ENCODE data around the gene SEMA3D. TPM values are rescaled to one million over a fixed set of nuclear protein-coding genes. Genes with fewer than 3 reads are reported as not detected.

Gene SEMA3D
- total RNA-seq, 1 donor from 2014 or later, result 4.5 TPM

- intact Hi-C loops (cut with DNase I), result no loop called here
- Histone ChIP-seq H3K9me3 (no peaks in the 10 kb centered on the region), H3K27ac (no peak overlapping the region), H3K4me1 (no peaks in the 10 kb centered on the region), H3K4me3 (no peak overlapping the region), H3K27me3 (no peaks in the 10 kb centered on the region), H3K36me3 (no peaks in the 10 kb centered on the region)
- DNase-seq (ENCODE audit: low spot score in 2 of 2), result no peak
- no peak for TF ChIP-seq CTCF (IDR thresholded peaks at IDR 0.05)
Measured at GRCh38 chr7:85081392-85081791, 105.5 kb downstream of the SEMA3D start.

GRCh38 chr7:85079434-85079833 is 107.4 kb downstream of the SEMA3D start:
- no peaks in the 10 kb centered on the region for H3K36me3 ChIP-seq
- no peaks in the 10 kb centered on the region for H3K9me3 ChIP-seq
- no peak overlapping the region for H3K4me3 ChIP-seq
- H3K4me1 ChIP-seq, result no peaks in the 10 kb centered on the region
- TF ChIP-seq CTCF (IDR thresholded peaks at IDR 0.05), result no peak
- no peak overlapping the region for H3K27ac ChIP-seq
- no peak for DNase-seq (ENCODE audit: low spot score in 2 of 2)
- no peaks in the 10 kb centered on the region for H3K27me3 ChIP-seq
- intact Hi-C loops (cut with DNase I), result no loop called here

GRCh38 chr7:85078181-85078580 is 108.7 kb downstream of the SEMA3D start:
- no peaks in the 10 kb centered on the region for H3K36me3 ChIP-seq
- no peaks in the 10 kb centered on the region for H3K27me3 ChIP-seq
- no peaks in the 10 kb centered on the region for H3K9me3 ChIP-seq
- no peak overlapping the region for H3K4me3 ChIP-seq
- intact Hi-C loops (cut with DNase I), result no loop called here
- no peak overlapping the region for H3K27ac ChIP-seq
- no peak for TF ChIP-seq CTCF (IDR thresholded peaks at IDR 0.05)
- no peak for DNase-seq (ENCODE audit: low spot score in 2 of 2)
- no peaks in the 10 kb centered on the region for H3K4me1 ChIP-seq

- Histone ChIP-seq H3K9me3 (no peaks in the 10 kb centered on the region), H3K27ac (no peak overlapping the region), H3K4me1 (no peaks in the 10 kb centered on the region), H3K36me3 (no peaks in the 10 kb centered on the region), H3K27me3 (no peaks in the 10 kb centered on the region), H3K4me3 (no peak overlapping the region)
- TF ChIP-seq CTCF (IDR thresholded peaks at IDR 0.05), result no peak
- no peak for DNase-seq (ENCODE audit: low spot score in 2 of 2)
- intact Hi-C loops (cut with DNase I), result no loop called here
Measured at GRCh38 chr7:85075864-85076263, 111.0 kb downstream of the SEMA3D start.

- intact Hi-C loops (cut with DNase I), result no loop called here
- H3K4me1 ChIP-seq, result no peaks in the 10 kb centered on the region
- no peak for TF ChIP-seq CTCF (IDR thresholded peaks at IDR 0.05)
Measured at GRCh38 chr7:85074992-85075391, 111.9 kb downstream of the SEMA3D start.

GRCh38 chr7:85074016-85074415 is 112.8 kb downstream of the SEMA3D start:
- TF ChIP-seq CTCF (IDR thresholded peaks at IDR 0.05), result no peak
- Histone ChIP-seq H3K4me3 (no peak overlapping the region), H3K9me3 (no peaks in the 10 kb centered on the region), H3K4me1 (peaks cover 0 to 3% of the 10 kb centered on the region in 2 donors), H3K27me3 (no peaks in the 10 kb centered on the region), H3K27ac (no peak overlapping the region), H3K36me3 (no peaks in the 10 kb centered on the region)
- no peak for DNase-seq (ENCODE audit: low spot score in 2 of 2)
- intact Hi-C loops (cut with DNase I), result no loop called here

More at GRCh38 chr7:85074992-85075391, 111.9 kb downstream of the SEMA3D start:
- DNase-seq (ENCODE audit: low spot score in 2 of 2), result no peak
- Histone ChIP-seq H3K4me3 (no peak overlapping the region), H3K27me3 (no peaks in the 10 kb centered on the region), H3K36me3 (no peaks in the 10 kb centered on the region), H3K27ac (no peak overlapping the region), H3K9me3 (no peaks in the 10 kb centered on the region)
